ENCODE measurements around the gene SKI. TPM values are rescaled to one million over a fixed set of nuclear protein-coding genes. Genes with fewer than 3 reads are reported as not detected.
A peak's percentile ranks its signal among the peaks of the same experiment; 100 is the strongest.
"Not testable (repeated sequence)": the region's sequence is repeated elsewhere in the genome, so short reads cannot be mapped to it uniquely, and the experiment has no call there.

The SKI gene
- total RNA-seq, 1 donor from 2014 or later = 116 TPM

- H3K4me1 Mint-ChIP-seq (ENCODE audit: low read depth) = peaks cover 40% of the 10 kb centered on the region
- H3K36me3 Mint-ChIP-seq (ENCODE audit: low read depth) = no peaks in the 10 kb centered on the region
- DNase-seq (ENCODE audit: low spot score) = no peak
- H3K9me3 Mint-ChIP-seq (ENCODE audit: low read depth) = no peaks in the 10 kb centered on the region
- no peak for TF ChIP-seq CTCF (IDR thresholded peaks at IDR 0.05)
- no peak overlapping the region for H3K4me3 Mint-ChIP-seq (ENCODE audit: unreplicated experiment)
- H3K27ac Mint-ChIP-seq (ENCODE audit: unreplicated experiment) = peak overlapping the region; percentile 100
- H3K27me3 Mint-ChIP-seq (ENCODE audit: low read depth) = no peaks in the 10 kb centered on the region
Measured at GRCh38 chr1:2323451-2323974, 95.4 kb downstream of the SKI start.

- H3K4me3 Mint-ChIP-seq (ENCODE audit: unreplicated experiment) = no peak overlapping the region
- no peak for TF ChIP-seq CTCF (IDR thresholded peaks at IDR 0.05)
- no peaks in the 10 kb centered on the region for H3K36me3 Mint-ChIP-seq (ENCODE audit: low read depth)
- peaks cover 36% of the 10 kb centered on the region for H3K4me1 Mint-ChIP-seq (ENCODE audit: low read depth)
- no peaks in the 10 kb centered on the region for H3K9me3 Mint-ChIP-seq (ENCODE audit: low read depth)
- H3K27me3 Mint-ChIP-seq (ENCODE audit: low read depth) = no peaks in the 10 kb centered on the region
- no peak overlapping the region for H3K27ac Mint-ChIP-seq (ENCODE audit: unreplicated experiment)
- DNase-seq (ENCODE audit: low spot score) = no peak
Measured at GRCh38 chr1:2324553-2325366, 96.6 kb downstream of the SKI start.

GRCh38 chr1:2326524-2326923 lies 98.4 kb downstream of the SKI start:
- Mint-ChIP-seq H3K27ac (ENCODE audit: unreplicated experiment) (no peak overlapping the region), H3K36me3 (ENCODE audit: low read depth) (no peaks in the 10 kb centered on the region)
- no peak for TF ChIP-seq CTCF (IDR thresholded peaks at IDR 0.05)

GRCh38 chr1:2327162-2327561 lies 99.0 kb downstream of the SKI start:
- H3K9me3 Mint-ChIP-seq (ENCODE audit: low read depth); H3K36me3 Mint-ChIP-seq (ENCODE audit: low read depth); DNase-seq (ENCODE audit: low spot score); H3K27me3 Mint-ChIP-seq (ENCODE audit: low read depth); H3K4me3 Mint-ChIP-seq (ENCODE audit: unreplicated experiment): not testable (repeated sequence)
- Mint-ChIP-seq H3K4me1 (ENCODE audit: low read depth) (peaks cover 24% of the 10 kb centered on the region), H3K27ac (ENCODE audit: unreplicated experiment) (peak overlapping the region; percentile 73)

More at GRCh38 chr1:2326524-2326923, 98.4 kb downstream of the SKI start:
- H3K9me3 Mint-ChIP-seq (ENCODE audit: low read depth) = no peaks in the 10 kb centered on the region
- no peak for DNase-seq (ENCODE audit: low spot score)
- no peaks in the 10 kb centered on the region for H3K27me3 Mint-ChIP-seq (ENCODE audit: low read depth)
- H3K4me1 Mint-ChIP-seq (ENCODE audit: low read depth) = peaks cover 30% of the 10 kb centered on the region
- no peak overlapping the region for H3K4me3 Mint-ChIP-seq (ENCODE audit: unreplicated experiment)

- no peaks in the 10 kb centered on the region for H3K27me3 Mint-ChIP-seq (ENCODE audit: low read depth)
- TF ChIP-seq CTCF (IDR thresholded peaks at IDR 0.05) = no peak
- DNase-seq (ENCODE audit: low spot score) = no peak
- no peak overlapping the region for H3K27ac Mint-ChIP-seq (ENCODE audit: unreplicated experiment)
- H3K9me3 Mint-ChIP-seq (ENCODE audit: low read depth) = no peaks in the 10 kb centered on the region
- H3K36me3 Mint-ChIP-seq (ENCODE audit: low read depth) = no peaks in the 10 kb centered on the region
- no peak overlapping the region for H3K4me3 Mint-ChIP-seq (ENCODE audit: unreplicated experiment)
- H3K4me1 Mint-ChIP-seq (ENCODE audit: low read depth) = peaks cover 20% of the 10 kb centered on the region
Measured at GRCh38 chr1:2327841-2328240, 99.7 kb downstream of the SKI start.
